Smooth muscle cell (in vitro differentiated cells): ENCODE results near the gene TUBGCP6. TPM values are rescaled to one million over a fixed set of nuclear protein-coding genes. Genes with fewer than 3 reads are reported as not detected.

Experiments used
- DNase-seq: peaks from one replicate; lab custom pipeline; 2025; ENCODE audit not compliant: unreplicated experiment; lab: John Stamatoyannopoulos, UW
- H2AFZ ChIP-seq: fragments of 200-600 bp; sonication (generic); 2 replicates; pipeline ENCODE4 v1.6.0; 2016; ENCODE audit warnings: antibody characterized with exemption, low read depth, mild to moderate bottlenecking
- H3F3A ChIP-seq: fragments of 200-600 bp; sonication (generic); 2 replicates; pipeline ENCODE4 v1.6.0; 2017; ENCODE audit warnings: antibody characterized with exemption, low read depth
- H3K27ac ChIP-seq: fragments of 200-600 bp; sonication (generic); 2 replicates; pipeline ENCODE4 v1.5.1; 2016; ENCODE audit warnings: low read depth, mild to moderate bottlenecking
- H3K27me3 ChIP-seq: fragments of 200-600 bp; sonication (generic); 2 replicates; pipeline ENCODE4 v1.6.1; 2016; ENCODE audit warnings: low read depth, mild to moderate bottlenecking
- H3K36me3 ChIP-seq: fragments of 200-600 bp; sonication (generic); 2 replicates; pipeline ENCODE4 v1.5.1; 2016; ENCODE audit warnings: low read depth
- H3K4me1 ChIP-seq: fragments of 200-600 bp; sonication (generic); 2 replicates; pipeline ENCODE4 v1.5.1; 2016; ENCODE audit warnings: low read depth
- H3K4me2 ChIP-seq: fragments of 200-600 bp; sonication (generic); 2 replicates; pipeline ENCODE4 v1.6.0; 2016; ENCODE audit warnings: mild to moderate bottlenecking
- H3K4me3 ChIP-seq: fragments of 200-600 bp; sonication (generic); 2 replicates; pipeline ENCODE4 v1.5.1; 2016; ENCODE audit warnings: mild to moderate bottlenecking
- H3K79me2 ChIP-seq: fragments of 200-600 bp; sonication (generic); 2 replicates; pipeline ENCODE4 v1.6.0; 2016; ENCODE audit warnings: low read depth, mild to moderate bottlenecking
- H3K9ac ChIP-seq: fragments of 200-600 bp; sonication (generic); 2 replicates; pipeline ENCODE4 v1.6.0; 2016; ENCODE audit warnings: low read depth
- H3K9me3 ChIP-seq: fragments of 200-600 bp; sonication (generic); replicated peaks from 2 replicates; pipeline ENCODE4 v1.5.1; 2016; ENCODE audit warnings: low read depth
- H4K20me1 ChIP-seq: fragments of 200-600 bp; sonication (generic); 2 replicates; pipeline ENCODE4 v1.6.0; 2016; ENCODE audit warnings: low read depth
- CTCF ChIP-seq: fragments of 200-600 bp; sonication (generic); IDR thresholded peaks from 2 replicates; pipeline ENCODE4 v1.5.1; 2017; ENCODE audit warnings: borderline replicate concordance, mild to moderate bottlenecking, antibody characterized with exemption; ENCODE audit not compliant: insufficient read depth, poor library complexity, severe bottlenecking
- WGBS: methylation state at CpG from one replicate; pipeline ENCODE4 v1.1.7; 2016; ENCODE audit warnings: low lambda C conversion rate; 5-methylcytosine and 5-hydroxymethylcytosine counted together
- polyA plus RNA-seq: library from polyadenylated mRNA; unstranded; fragments of >200 nt; fragmentation: Nextera tagmentation; extraction: Ambion mirVana; gene quantifications from 2 replicates; pipeline ENCODE4 v1.2.1, GENCODE V29; 2016
- total RNA-seq: library from RNA; depleted of rRNA; stranded (reverse); fragments of >200 nt; gene quantifications from 2 replicates; pipeline ENCODE4 v1.2.3, GENCODE V29; 2014

The TUBGCP6 gene
- total and polyA plus RNA-seq, 2 experiments from 2014 or later: 10.0 to 22.7 TPM

GRCh38 chr22:50225200-50225969 lies 19.4 kb downstream of the TUBGCP6 start:
- H3K36me3 ChIP-seq: no peaks in the 10 kb centered on the region
- 96% methylated on average over 24 of the region's 24 CpGs for WGBS

GRCh38 chr22:50224071-50224470 lies 20.8 kb downstream of the TUBGCP6 start:
- H3K36me3 ChIP-seq: no peaks in the 10 kb centered on the region
- no peak overlapping the region for H3K27ac ChIP-seq
- no peaks in the 10 kb centered on the region for H3K27me3 ChIP-seq
- no peaks in the 10 kb centered on the region for H3K79me2 ChIP-seq
- no peak overlapping the region for H3K4me2 ChIP-seq
- H3K4me3 ChIP-seq: no peak overlapping the region
- WGBS: 96% methylated on average over 16 of the region's 16 CpGs
- TF ChIP-seq CTCF: no peak
- no peak overlapping the region for H2AFZ ChIP-seq
- H3K9ac ChIP-seq: no peak overlapping the region
- H3K9me3 ChIP-seq: no peaks in the 10 kb centered on the region
- no peaks in the 10 kb centered on the region for H3K4me1 ChIP-seq
- peaks cover 5% of the 10 kb centered on the region for H4K20me1 ChIP-seq
- DNase-seq: no peak
- H3F3A ChIP-seq: no peaks in the 10 kb centered on the region

More at GRCh38 chr22:50225200-50225969, 19.4 kb downstream of the TUBGCP6 start:
- H3K27ac ChIP-seq: no peak overlapping the region
- no peaks in the 10 kb centered on the region for H3K4me1 ChIP-seq
- no peaks in the 10 kb centered on the region for H3F3A ChIP-seq
- no peaks in the 10 kb centered on the region for H3K27me3 ChIP-seq
- H3K79me2 ChIP-seq: no peaks in the 10 kb centered on the region
- DNase-seq: no peak
- no peak for TF ChIP-seq CTCF
- no peaks in the 10 kb centered on the region for H4K20me1 ChIP-seq
- H3K4me3 ChIP-seq: no peak overlapping the region
- no peaks in the 10 kb centered on the region for H3K9me3 ChIP-seq
- no peak overlapping the region for H3K4me2 ChIP-seq
- no peak overlapping the region for H3K9ac ChIP-seq
- no peak overlapping the region for H2AFZ ChIP-seq

GRCh38 chr22:50222508-50222907 lies 22.3 kb downstream of the TUBGCP6 start:
- Histone ChIP-seq H3F3A (no peaks in the 10 kb centered on the region), H4K20me1 (peaks cover 19% of the 10 kb centered on the region), H3K27me3 (no peaks in the 10 kb centered on the region), H3K4me3 (no peak overlapping the region), H3K79me2 (no peaks in the 10 kb centered on the region), H3K36me3 (no peaks in the 10 kb centered on the region), H3K9me3 (no peaks in the 10 kb centered on the region), H2AFZ (no peak overlapping the region), H3K4me2 (no peak overlapping the region), H3K9ac (no peak overlapping the region), H3K4me1 (no peaks in the 10 kb centered on the region), H3K27ac (no peak overlapping the region)
- WGBS: 95% methylated on average over 8 of the region's 8 CpGs
- no peak for TF ChIP-seq CTCF
- DNase-seq: no peak
